GM12892 (cell line): ENCODE measurements around the gene HNRNPUL1.

Experiments
- DNase-seq: peaks from one replicate; pipeline ENCODE4 v3.0.0; 2011; ENCODE audit not compliant: insufficient read length
- FAIRE-seq: peaks from 2 replicates; lab custom pipeline; 2011; peaks lifted over from hg19 to GRCh38; lab: Jason Lieb, UNC
- POLR2A ChIP-seq: IDR thresholded peaks from 2 replicates; pipeline ENCODE4 v1.6.1; 2011; ENCODE audit warnings: low read depth, low read length, control low read depth
- POLR2AphosphoS5 ChIP-seq: IDR thresholded peaks from 2 replicates; pipeline ENCODE4 v1.6.1; 2011; ENCODE audit warnings: low read depth, low read length, control low read depth
- TAF1 ChIP-seq: IDR thresholded peaks from 2 replicates; pipeline ENCODE4 v1.6.1; 2011; ENCODE audit warnings: low read depth, mild to moderate bottlenecking, control low read depth, low read length, borderline replicate concordance

The HNRNPUL1 gene

DNA sequence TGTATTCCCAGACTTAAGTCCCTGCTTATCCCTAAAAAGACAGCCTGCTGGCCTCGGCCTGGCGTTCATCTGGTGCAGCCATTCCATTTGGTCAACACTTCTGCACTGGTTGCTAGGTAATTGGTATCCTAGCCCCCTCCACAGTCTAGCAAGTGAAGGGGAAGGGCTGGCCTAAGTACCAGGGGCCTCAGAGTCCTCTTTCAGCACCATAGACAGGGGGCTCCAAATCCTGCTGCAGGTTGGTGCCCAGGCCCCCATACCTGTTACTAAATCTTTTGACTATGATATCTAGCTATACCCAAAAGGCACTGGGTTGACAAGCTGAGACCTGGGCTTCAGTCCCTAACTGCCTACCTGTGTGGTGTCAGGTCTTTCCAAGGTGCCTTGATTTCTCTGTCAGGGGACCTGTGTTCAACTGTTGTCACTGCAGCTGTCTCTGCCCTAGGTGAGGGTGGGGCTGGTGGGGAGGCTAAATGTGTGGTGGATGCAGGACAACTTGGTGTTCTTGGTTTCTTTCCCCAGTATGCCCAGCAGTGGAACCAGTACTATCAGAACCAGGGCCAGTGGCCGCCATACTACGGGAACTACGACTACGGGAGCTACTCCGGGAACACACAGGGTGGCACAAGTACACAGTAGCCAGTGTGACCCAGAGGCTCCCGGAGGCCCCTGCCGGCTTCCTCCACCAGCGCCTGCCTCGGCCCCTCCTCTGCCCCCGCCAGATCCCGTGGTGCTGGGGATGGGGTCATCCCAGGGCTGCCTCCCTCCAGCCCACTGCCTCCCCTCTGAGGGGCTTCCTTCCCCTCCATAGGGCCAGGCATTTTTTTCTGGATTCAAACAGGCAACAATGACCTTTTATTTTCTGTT is 42.0 kb downstream of the HNRNPUL1 start:
- no peak for FAIRE-seq
- no peak for DNase-seq
- no peak for TF ChIP-seq POLR2AphosphoS5

DNA sequence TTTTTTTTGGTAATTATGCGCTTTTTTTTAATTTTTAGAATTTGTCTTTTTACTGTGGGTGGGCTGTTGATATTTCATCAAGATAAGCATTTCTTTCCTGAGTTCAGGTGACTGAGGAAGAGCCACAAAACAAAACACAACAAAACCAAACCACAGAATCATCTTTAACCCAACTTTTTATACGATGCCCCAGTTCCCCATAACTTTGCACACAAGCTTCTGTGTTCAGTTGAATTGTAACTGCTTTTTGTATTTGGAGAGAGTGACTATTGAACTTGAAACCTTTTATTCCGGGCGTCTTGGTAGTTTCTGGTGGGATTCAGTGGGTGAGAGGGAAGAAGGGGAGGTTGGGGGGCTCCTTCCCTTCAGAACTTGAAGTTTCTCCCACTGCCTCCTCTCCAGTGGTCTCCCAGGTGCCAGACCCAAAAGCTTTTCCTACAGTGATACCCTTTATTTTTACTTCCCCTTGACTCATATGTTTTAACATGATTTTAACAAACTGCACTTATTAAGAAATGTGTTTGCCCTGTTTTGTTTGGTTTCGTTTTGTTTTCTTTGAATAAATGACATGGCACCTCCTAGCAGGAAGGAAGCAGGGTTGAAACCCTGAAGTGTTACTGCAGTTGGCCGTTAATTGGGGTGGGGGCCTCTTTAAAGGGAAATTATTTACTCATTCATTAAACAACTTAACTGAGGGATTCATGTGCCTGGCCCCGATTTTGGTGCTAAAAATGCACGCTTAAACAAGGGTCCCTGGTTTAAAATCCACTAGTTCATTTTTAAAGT is 43.1 kb downstream of the HNRNPUL1 start:
- no peak for DNase-seq
- FAIRE-seq: no peak
- TF ChIP-seq POLR2A: no peak
- no peak for TF ChIP-seq POLR2AphosphoS5
- no peak for TF ChIP-seq TAF1

DNA sequence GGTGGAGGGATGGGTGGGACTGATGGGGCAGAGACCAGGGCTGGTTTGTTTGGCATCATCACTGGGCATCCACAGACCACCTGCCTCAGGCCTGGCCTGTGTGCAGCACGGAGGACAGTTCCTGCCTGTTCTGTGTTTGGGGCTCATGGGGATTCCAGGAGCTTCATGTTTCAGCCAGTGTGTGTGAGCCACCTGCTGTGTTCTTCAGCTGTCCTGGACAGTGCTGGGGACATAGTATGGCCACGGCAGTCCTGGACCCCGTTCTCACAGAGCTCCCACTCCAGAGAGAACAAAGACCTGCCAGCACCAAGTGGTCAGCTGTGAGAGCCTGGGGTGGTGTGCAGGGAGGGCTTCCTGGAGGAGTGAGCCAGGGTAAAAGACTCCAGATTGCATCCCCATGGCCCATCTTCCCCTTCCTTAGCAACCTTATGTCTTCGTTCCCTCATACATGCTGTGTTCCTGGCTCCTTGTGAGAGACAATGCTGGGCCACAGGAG is 43.8 kb downstream of the HNRNPUL1 start:
- no peak for DNase-seq
- no peak for FAIRE-seq
- TF ChIP-seq TAF1 (no peak), POLR2AphosphoS5 (no peak), POLR2A (no peak)

DNA sequence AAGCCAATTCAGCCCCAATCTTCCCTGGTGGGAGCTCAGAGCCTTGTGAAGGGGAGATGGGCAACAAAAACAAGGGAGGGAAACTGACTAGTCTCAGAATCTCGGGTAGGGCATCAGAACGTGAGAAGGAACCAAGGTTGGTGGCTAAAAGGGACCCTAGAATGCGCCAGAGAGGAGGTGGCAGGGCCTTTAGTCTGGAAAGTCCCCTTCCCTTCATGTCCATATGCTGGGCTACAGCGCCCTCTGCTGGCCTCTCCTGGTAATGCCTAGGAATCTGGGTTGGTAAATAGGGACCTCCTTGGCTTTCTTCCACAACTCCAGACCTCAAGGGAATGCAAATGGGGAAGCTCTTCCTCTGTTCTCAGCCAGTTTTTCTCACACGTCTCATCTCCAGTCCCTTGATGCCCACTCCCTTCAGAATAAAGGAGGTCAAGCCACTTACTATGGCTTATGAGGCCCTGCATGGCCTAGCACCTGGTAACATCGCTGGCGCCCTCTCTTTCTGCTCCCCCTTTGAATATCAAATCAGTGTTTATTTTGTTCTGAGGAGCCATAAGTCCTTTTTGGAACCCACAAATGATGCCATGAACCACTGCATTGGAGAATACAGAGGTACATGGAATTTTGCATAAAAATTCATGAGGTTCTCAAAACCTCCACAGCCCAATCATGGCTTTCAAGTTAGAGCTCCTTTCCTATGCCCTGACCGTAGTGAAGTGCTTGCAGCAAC is 44.4 kb downstream of the HNRNPUL1 start:
- DNase-seq (no peak), FAIRE-seq (peak; percentile 89)
- peak; percentile 89 for TF ChIP-seq POLR2AphosphoS5
- TF ChIP-seq POLR2A: peak; percentile 67
- 0 out of 2 replicates have a peak, but pooled peaks have one; percentile 30 for TF ChIP-seq TAF1

DNA sequence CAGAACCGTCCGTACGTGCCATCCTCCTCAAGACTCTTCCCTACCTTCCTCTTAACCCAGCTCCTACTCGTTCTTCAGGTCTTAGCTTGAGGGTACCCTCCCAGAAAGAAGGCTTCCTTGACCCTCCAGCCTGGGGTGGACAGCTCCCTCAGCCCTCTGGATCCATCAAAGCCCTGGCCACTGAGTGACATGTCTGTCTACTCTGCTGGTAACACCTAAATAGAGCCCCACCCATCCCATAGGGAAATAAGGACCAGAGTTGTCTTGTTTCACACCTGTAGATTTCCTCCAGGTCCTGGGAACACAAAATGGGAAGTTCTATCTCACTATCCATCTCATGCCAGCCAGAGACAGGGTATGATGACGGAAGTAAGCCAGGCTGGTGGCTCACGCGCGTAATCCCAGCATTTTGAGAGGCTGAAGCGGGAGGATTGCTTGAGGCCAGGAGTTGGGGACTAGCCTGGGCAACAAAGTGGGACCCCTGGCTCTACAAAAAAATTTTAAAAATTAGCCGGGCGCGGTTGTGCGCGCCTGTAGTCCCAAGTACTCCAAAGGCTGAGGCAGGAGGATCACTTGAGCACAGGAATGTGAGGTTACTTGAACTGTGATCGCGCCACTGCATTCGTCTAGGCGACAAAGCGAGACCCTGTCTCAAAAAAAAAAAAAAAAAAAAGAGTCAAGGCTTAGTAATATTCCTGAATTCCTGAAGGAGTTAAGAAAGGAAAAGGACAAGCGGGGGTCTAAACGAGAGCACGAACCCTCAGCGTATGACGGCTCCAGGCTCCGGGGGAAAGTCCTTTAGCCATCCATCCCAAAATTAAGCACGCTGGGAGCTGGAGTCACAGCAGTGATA is 45.2 kb downstream of the HNRNPUL1 start:
- no peak for FAIRE-seq

DNA sequence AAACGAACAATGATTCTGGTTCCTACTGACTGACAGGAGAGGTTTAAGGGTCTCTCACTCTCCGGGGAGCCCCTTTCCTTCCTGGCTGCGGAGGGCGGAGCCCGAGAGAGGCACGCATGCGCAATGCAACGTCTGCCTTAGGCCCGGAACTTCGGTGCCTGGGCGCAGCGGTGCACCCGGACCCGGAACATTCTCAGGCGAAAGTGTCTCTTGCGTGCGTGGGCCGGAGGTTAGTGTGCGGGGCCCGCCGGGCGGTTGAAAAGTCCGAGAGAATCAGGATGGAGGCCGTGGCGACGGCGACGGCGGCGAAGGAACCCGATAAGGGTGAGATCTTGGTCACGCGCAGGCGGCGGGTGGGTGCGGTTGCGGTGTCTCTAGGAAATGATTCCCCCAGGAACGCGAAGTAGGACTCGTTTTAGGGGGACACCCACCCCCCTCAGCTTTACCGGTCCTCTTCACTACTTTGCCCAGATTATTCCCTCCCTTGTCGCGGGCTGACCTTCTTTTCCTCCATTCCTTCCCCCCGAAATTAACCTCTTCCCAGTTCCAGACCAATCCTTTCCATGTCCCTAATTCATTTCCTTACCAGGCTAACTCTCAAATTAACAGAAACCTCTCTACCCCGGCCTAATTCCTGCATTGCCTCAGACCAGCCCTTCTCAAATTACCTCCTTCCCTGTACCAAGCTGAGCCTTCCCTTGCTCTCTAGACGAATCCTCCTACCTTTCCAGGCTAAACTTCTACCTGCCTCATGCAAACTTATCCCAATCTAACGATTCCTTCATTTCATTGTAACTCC is 46.1 kb downstream of the HNRNPUL1 start, which contains the start of gene CCDC97:
CCDC97 (plus strand) TSS at position 140 of the 799 bp plus-strand sequence; CDS start at position 279, 139 bp downstream.
- FAIRE-seq (peak; percentile 89), DNase-seq (peak; percentile 91)
- TF ChIP-seq POLR2A (peak; percentile 88), POLR2AphosphoS5 (peak; percentile 88), TAF1 (peak; percentile 87)

More for the DNA sequence above, 45.2 kb downstream of the HNRNPUL1 start:
- DNase-seq: no peak
- TF ChIP-seq TAF1 (no peak), POLR2AphosphoS5 (peak; percentile 0; the same call in 1 of the 2 replicates), POLR2A (no peak; the same call in 1 of the 2 replicates)

DNA sequence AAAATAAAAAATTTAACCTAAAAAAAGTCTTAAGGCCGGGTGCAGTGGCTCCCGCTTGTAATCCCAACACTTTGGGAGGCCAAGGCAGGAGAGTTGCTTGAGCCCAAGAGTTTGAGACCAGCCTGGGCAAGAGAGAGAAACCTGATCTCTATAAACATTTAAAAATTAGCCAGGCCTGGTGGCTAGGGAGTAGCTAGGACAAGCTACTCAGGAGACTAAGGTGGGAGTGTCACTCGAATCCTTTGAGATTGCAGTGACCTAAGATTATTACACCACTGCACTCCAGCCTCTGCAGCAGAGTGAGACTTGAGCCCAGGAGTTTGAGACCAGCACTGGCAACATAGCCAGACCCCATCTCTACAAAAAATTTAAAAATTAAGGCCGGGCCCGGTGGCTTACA is 46.9 kb downstream of the HNRNPUL1 start:
- DNase-seq (no peak), FAIRE-seq (no peak)

DNA sequence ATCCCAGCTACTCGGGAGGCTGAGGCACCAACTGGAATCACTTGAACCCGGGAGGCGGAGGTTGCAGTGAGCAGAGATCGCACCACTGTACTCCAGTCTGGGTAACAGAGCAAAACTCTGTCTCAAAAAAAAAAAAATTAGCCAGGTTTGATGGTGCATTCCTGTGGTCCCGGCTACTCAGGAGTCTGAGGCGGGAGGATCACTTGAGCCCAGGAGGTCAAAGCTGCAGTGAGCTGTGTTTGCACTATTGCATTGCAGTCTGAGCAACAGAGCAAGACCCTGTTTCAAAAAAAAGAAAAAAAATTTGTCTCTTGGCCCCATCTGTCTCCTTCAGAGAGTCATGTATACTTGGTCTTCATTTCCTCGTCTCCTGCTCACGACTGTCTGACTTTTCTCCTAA is 47.4 kb downstream of the HNRNPUL1 start:
- TF ChIP-seq POLR2AphosphoS5: no peak
- no peak for TF ChIP-seq TAF1
- no peak for TF ChIP-seq POLR2A
- FAIRE-seq (no peak), DNase-seq (no peak)

More for the DNA sequence above, 46.9 kb downstream of the HNRNPUL1 start:
- TF ChIP-seq POLR2A (no peak), TAF1 (no peak), POLR2AphosphoS5 (no peak)

DNA sequence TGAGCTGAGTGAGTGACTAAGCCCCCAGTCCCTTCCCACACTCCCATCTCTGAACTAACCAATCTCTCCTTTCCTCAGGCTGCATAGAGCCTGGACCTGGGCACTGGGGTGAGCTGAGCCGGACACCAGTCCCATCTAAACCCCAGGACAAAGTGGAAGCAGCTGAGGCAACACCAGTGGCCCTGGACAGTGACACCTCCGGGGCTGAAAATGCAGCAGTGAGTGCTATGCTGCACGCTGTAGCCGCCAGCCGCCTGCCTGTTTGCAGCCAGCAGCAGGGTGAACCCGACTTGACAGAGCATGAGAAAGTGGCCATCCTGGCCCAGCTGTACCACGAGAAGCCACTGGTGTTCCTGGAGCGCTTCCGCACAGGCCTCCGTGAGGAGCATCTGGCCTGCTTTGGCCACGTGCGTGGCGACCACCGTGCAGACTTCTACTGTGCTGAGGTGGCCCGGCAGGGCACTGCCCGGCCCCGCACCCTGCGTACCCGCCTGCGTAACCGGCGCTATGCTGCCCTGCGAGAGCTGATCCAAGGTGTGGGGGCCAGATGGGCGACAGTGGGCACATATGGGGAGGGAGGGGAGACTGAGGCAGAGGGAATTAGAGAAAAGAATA is 52.2 kb downstream of the HNRNPUL1 start:
- TF ChIP-seq TAF1 (no peak), POLR2AphosphoS5 (no peak), POLR2A (no peak)
- no peak for FAIRE-seq
- DNase-seq: no peak
